T-cell (primary cell): ENCODE data around the gene TSPAN9. TPM values are rescaled to one million over a fixed set of nuclear protein-coding genes. Genes with fewer than 3 reads are reported as not detected.
A peak's percentile ranks its signal among the peaks of the same experiment; 100 is the strongest.

ENCODE experiments used
- ATAC-seq, 4 experiments: fragments of 200-7000 bp in 3 of 4; fragments of 150-1000 bp in 1 of 4; cut with Tn5 transposase; replicated peaks in 1 of 4; 1 replicate in 3 of 4; 2 replicates in 1 of 4; pipeline ENCODE4 v1.10.0; 2021; ENCODE audit warnings: moderate library complexity in 3 of 4, mild to moderate bottlenecking in 2 of 4, moderate number of reproducible peaks in 1 of 4
- CTCF ChIA-PET, 2 donors: fragments of 300-600 bp; sonication (Branson Sonifier 250); formaldehyde crosslinking; loops; one replicate each; lab custom pipeline; 2022; ENCODE audit warnings: antibody characterized with exemption in 2 of 2; lab: Charles Lee
- POLR2A ChIA-PET, 2 donors: fragments of 300-600 bp; sonication (Branson Sonifier 250); formaldehyde crosslinking; loops; one replicate each; lab custom pipeline; 2022; ENCODE audit warnings: antibody characterized with exemption in 2 of 2; lab: Charles Lee
- DNase-seq, 35 experiments: peaks; one replicate each; pipeline versions ENCODE4 v3.0.0 to v3.0.0-alpha.2; 2013 to 2023
- H3K27ac ChIP-seq: one replicate; pipeline ENCODE4 v1.5.1; 2013; ENCODE audit warnings: low read length
- H3K27me3 ChIP-seq, 2 experiments: replicated peaks in 1 of 2; 1 replicate in 1 of 2; 2 replicates in 1 of 2; pipeline versions ENCODE4 v1.6.1 to v1.7.0; 2013; ENCODE audit warnings: low read length in 1 of 2, mixed read lengths in 1 of 2; ENCODE audit not compliant: control insufficient read depth in 2 of 2, insufficient read depth in 2 of 2; ENCODE audit errors: extremely low read depth in 1 of 2
- H3K36me3 ChIP-seq, 2 donors: 1 replicate in 1 of 2; 2 replicates in 1 of 2; pipeline versions ENCODE4 v1.6.1 to v1.7.0; 2013; ENCODE audit warnings: low read length in 1 of 2; ENCODE audit not compliant: control insufficient read depth in 2 of 2, insufficient read depth in 1 of 2; ENCODE audit errors: extremely low read depth in 1 of 2
- H3K4me1 ChIP-seq, 2 experiments: 1 replicate in 1 of 2; 2 replicates in 1 of 2; pipeline versions ENCODE4 v1.6.1 to v1.7.0; 2013; ENCODE audit warnings: low read length in 2 of 2, mixed read lengths in 1 of 2; ENCODE audit not compliant: insufficient read depth in 2 of 2, control insufficient read depth in 1 of 2; ENCODE audit errors: extremely low read depth in 1 of 2
- H3K4me3 ChIP-seq, 2 donors: 1 replicate in 1 of 2; 2 replicates in 1 of 2; pipeline versions ENCODE4 v1.5.1 to v1.7.0; 2013; ENCODE audit warnings: mild to moderate bottlenecking in 2 of 2, low read length in 1 of 2, moderate library complexity in 1 of 2; ENCODE audit not compliant: control insufficient read depth in 1 of 2; ENCODE audit errors: extremely low read depth in 1 of 2
- H3K9me3 ChIP-seq: 2 replicates; pipeline ENCODE4 v1.7.0; 2013
- H3K27ac Mint-ChIP-seq, 2 donors: one replicate each; pipeline ENCODE4 v1.8.0; 2020 to 2021; ENCODE audit warnings: mild to moderate bottlenecking in 2 of 2, mixed read lengths in 2 of 2
- H3K27me3 Mint-ChIP-seq, 2 donors: one replicate each; pipeline ENCODE4 v1.8.0; 2021 to 2022; ENCODE audit warnings: mixed read lengths in 2 of 2
- H3K36me3 Mint-ChIP-seq: one replicate; pipeline ENCODE4 v1.8.0; 2021; ENCODE audit warnings: mixed read lengths
- H3K4me1 Mint-ChIP-seq, 3 donors: one replicate each; pipeline ENCODE4 v1.8.0; 2020 to 2022; ENCODE audit warnings: mixed read lengths in 3 of 3, mild to moderate bottlenecking in 1 of 3
- H3K4me3 Mint-ChIP-seq, 3 donors: one replicate each; pipeline ENCODE4 v1.8.0; 2020 to 2022; ENCODE audit warnings: mild to moderate bottlenecking in 3 of 3, mixed read lengths in 3 of 3, moderate library complexity in 3 of 3
- H3K9me3 Mint-ChIP-seq, 3 donors: one replicate each; pipeline ENCODE4 v1.8.0; 2020 to 2022; ENCODE audit warnings: mixed read lengths in 3 of 3
- WGBS: methylation state at CpG from one replicate; pipeline ENCODE4 v1.1.5; 2013; ENCODE audit warnings: missing lambda C conversion rate; ENCODE audit not compliant: insufficient coverage; 5-methylcytosine and 5-hydroxymethylcytosine counted together
- total RNA-seq, 35 experiments: library from RNA in 6 of 35; stranded (reverse) in 6 of 35; fragments of 120-200 nt in 1 of 35; gene quantifications; one replicate each; pipeline versions ENCODE4 v1.2.1 to v1.2.4 and lab custom pipeline; 2013 to 2026

TSPAN9 gene
- total RNA-seq, 5 donors from 2014 or later (not counting 1 experiment from before 2014, with no cell fraction given), result 0.56 to 1.1 (median 0.70) TPM

DNA sequence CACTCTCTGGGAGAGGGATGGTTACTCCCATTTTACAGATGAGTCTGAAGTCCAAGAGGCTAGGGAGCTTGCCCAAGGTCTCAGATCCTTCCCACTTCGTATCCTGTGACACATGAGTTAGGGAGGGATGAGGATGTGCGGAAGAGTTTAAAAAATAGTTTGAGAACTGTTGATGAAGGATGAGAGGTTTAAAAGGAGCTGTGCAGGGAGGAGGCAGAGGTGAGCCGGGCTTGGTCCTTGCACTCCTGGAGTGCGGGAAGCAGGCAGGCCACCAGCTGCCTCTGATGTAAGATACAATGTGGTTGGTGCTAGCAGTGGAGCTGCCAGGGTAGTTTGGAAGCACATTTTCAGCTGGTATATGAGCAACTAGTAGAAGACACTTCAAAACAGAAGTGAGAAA, 46.5 kb downstream of the TSPAN9 start:
- Histone ChIP-seq H3K4me1 (peaks cover 0 to 10% of the 10 kb centered on the region in 2 experiments), H3K27me3 (peaks cover 11 to 30% of the 10 kb centered on the region in 2 experiments), H3K9me3 (no peaks in the 10 kb centered on the region), H3K36me3 (no peaks in the 10 kb centered on the region), H3K4me3 (no peak overlapping the region), H3K27ac (no peak overlapping the region)
- Mint-ChIP-seq H3K4me1 (peaks cover 14 to 17% (median 15%) of the 10 kb centered on the region in 3 donors), H3K36me3 (no peaks in the 10 kb centered on the region), H3K9me3 (peaks cover 0 to under 1% (median 0%) of the 10 kb centered on the region in 3 donors), H3K27ac (no peak overlapping the region), H3K4me3 (no peak overlapping the region), H3K27me3 (peaks cover 14 to 20% of the 10 kb centered on the region in 2 donors)
- POLR2A ChIA-PET, result no interaction called here
- 61% methylated on average over 4 of the region's 4 CpGs for WGBS
- CTCF ChIA-PET, result interaction anchor here (0.5 to 0.6 kb wide), 3 partner anchors 13 to 1031 kb away, joined by 3 to 5 read pairs (median 3); no protein-coding TSS in a partner anchor
- ATAC-seq, result no peak
- no peak for DNase-seq

DNA sequence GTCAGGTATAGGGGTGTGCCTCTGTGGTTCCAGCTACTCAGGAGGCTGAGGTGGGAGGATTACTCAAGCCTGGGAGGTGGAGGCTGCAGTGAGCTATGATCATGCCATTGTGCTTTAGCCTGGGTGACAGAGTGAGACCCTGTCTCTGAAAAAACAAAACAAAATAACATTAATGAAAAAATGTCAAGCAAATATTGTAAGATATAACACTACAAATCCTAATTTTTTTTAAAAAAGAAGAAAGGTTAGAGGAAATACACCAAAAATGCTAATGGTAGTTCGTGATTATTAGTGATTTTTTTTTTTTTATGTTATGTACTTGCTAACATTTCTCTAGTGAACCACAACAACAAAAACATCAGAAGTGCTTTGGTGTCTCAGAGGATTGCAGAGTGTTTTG, 47.7 kb downstream of the TSPAN9 start:
- Mint-ChIP-seq H3K9me3 (peaks cover 0 to 6% (median 0%) of the 10 kb centered on the region in 3 donors), H3K4me1 (peaks cover 15 to 18% (median 16%) of the 10 kb centered on the region in 3 donors), H3K36me3 (no peaks in the 10 kb centered on the region), H3K27me3 (peaks cover 19 to 24% of the 10 kb centered on the region in 2 donors), H3K27ac (no peak overlapping the region), H3K4me3 (no peak overlapping the region)
- no CpG with 5 or more reads among the region's 1 CpG for WGBS
- DNase-seq, result no peak
- POLR2A ChIA-PET, result no interaction called here
- no peak overlapping the region for H3K4me3 ChIP-seq
- no peaks in the 10 kb centered on the region for H3K9me3 ChIP-seq
- no peak overlapping the region for H3K27ac ChIP-seq
- no peaks in the 10 kb centered on the region for H3K36me3 ChIP-seq
- ATAC-seq, result no peak
- H3K4me1 ChIP-seq, result peaks cover 4 to 9% of the 10 kb centered on the region in 2 experiments
- H3K27me3 ChIP-seq, result peaks cover 11 to 25% of the 10 kb centered on the region in 2 experiments
- CTCF ChIA-PET, result no interaction called here

DNA sequence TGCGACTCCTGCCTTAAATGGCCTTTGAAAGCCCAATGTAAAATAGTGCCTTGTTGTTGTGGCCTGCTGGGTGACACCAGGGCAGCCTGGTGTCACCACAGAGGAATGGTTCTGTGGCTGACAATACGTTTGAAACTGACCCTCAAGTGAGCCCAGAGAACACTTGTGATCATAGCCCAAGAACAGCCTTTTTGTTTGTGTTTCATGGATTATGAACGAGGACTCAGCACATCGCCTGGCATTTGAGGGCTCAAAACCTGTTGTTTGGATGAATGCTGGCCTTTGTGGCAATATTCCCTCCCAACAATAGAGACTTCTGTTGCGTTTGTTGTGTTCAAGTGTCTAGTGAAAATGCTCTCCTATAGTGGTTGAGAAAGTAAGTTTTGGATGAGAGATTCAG, 48.5 kb downstream of the TSPAN9 start:
- Mint-ChIP-seq H3K9me3 (peaks cover 0 to 6% (median 0%) of the 10 kb centered on the region in 3 donors), H3K36me3 (no peaks in the 10 kb centered on the region), H3K4me1 (peaks cover 17 to 18% (median 17%) of the 10 kb centered on the region in 3 donors), H3K27me3 (peaks cover 20 to 21% of the 10 kb centered on the region in 2 donors), H3K27ac (no peak overlapping the region), H3K4me3 (no peak overlapping the region)
- WGBS, result 69% methylated on average over 2 of the region's 5 CpGs
- no peak for DNase-seq
- Histone ChIP-seq H3K27me3 (peaks cover 11 to 26% of the 10 kb centered on the region in 2 experiments), H3K4me3 (no peak overlapping the region), H3K9me3 (no peaks in the 10 kb centered on the region), H3K27ac (no peak overlapping the region), H3K36me3 (no peaks in the 10 kb centered on the region), H3K4me1 (peaks cover 4 to 16% of the 10 kb centered on the region in 2 experiments)
- ATAC-seq, result no peak
- CTCF ChIA-PET, result no interaction called here
- POLR2A ChIA-PET, result no interaction called here

- Histone ChIP-seq H3K27me3 (peaks cover 14 to 43% of the 10 kb centered on the region in 2 experiments), H3K4me1 (peaks cover 4 to 19% of the 10 kb centered on the region in 2 experiments), H3K9me3 (no peaks in the 10 kb centered on the region), H3K4me3 (no peak overlapping the region), H3K27ac (no peak overlapping the region), H3K36me3 (no peaks in the 10 kb centered on the region)
- CTCF ChIA-PET, result no interaction called here
- no peak overlapping the region for H3K27ac Mint-ChIP-seq
- H3K4me1 Mint-ChIP-seq, result peaks cover 21 to 23% (median 22%) of the 10 kb centered on the region in 3 donors
- peaks cover 40 to 41% of the 10 kb centered on the region in 2 donors for H3K27me3 Mint-ChIP-seq
- H3K4me3 Mint-ChIP-seq, result no peak overlapping the region
- H3K36me3 Mint-ChIP-seq, result no peaks in the 10 kb centered on the region
- DNase-seq (no peak), ATAC-seq (no peak)
- H3K9me3 Mint-ChIP-seq, result peaks cover 0 to 6% (median 0%) of the 10 kb centered on the region in 3 donors
- POLR2A ChIA-PET, result no interaction called here
- WGBS, result 87% methylated on average over 7 of the region's 10 CpGs
Observed at GRCh38 chr12:3127832-3128231, 50.7 kb downstream of the TSPAN9 start.

DNA sequence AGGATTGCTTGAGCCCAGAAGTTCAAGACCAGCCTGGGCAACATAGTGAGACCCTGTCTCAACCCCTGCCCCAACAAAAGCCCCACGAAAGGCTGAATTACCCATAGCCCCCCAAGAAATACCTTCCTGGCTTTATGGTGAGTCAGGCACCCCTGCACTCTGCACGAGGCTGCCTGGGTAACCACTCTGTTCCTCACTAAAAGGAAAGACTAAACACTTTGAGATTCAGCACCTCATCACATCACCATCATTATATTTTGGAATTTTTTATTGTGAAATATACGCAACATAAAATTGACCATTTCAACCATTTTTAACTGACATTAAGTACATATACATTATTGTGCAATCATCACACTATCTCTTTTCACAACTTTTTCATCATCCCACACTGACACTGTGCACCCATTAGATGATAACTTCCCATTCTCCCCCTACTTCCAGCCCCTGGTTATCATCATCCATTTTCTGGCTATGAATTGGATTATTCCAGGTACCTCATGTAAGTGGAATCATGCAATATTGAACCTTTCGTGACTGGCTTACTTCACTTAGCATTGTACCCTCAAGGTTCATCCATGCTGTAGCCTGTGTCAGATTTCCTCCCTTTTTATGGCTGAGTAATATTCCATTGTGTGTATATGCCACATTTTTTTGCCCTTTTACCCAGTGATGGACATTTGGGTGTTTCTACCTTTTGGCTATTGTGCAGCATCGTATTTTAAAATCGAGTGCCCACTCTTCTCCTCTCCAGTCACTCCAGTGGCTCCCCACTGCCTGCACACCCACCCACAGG, 51.5 kb downstream of the TSPAN9 start:
- ChIA-PET POLR2A (no interaction called here), CTCF (interaction anchor here in 1 of 2 donors (0.6 kb wide), 1 partner anchor 1148 kb away, joined by 3 read pairs; no protein-coding TSS in a partner anchor)
- no peak overlapping the region for H3K4me3 Mint-ChIP-seq
- peaks cover 21 to 23% (median 22%) of the 10 kb centered on the region in 3 donors for H3K4me1 Mint-ChIP-seq
- H3K9me3 Mint-ChIP-seq, result peaks cover 0 to 6% (median 0%) of the 10 kb centered on the region in 3 donors
- no peak for DNase-seq
- no peak for ATAC-seq
- H3K27me3 ChIP-seq, result peaks cover 11 to 45% of the 10 kb centered on the region in 2 experiments
- H3K36me3 Mint-ChIP-seq, result no peaks in the 10 kb centered on the region
- H3K4me3 ChIP-seq, result no peak overlapping the region
- no peaks in the 10 kb centered on the region for H3K36me3 ChIP-seq
- WGBS, result 100% methylated on average over 1 of the region's 6 CpGs
- H3K9me3 ChIP-seq, result no peaks in the 10 kb centered on the region
- H3K27ac Mint-ChIP-seq, result no peak overlapping the region
- no peak overlapping the region for H3K27ac ChIP-seq
- H3K27me3 Mint-ChIP-seq, result peaks cover 37 to 46% of the 10 kb centered on the region in 2 donors
- H3K4me1 ChIP-seq, result peaks cover 4 to 19% of the 10 kb centered on the region in 2 experiments

- Mint-ChIP-seq H3K9me3 (peaks cover 0 to 6% (median 0%) of the 10 kb centered on the region in 3 donors), H3K27me3 (peaks cover 43 to 53% of the 10 kb centered on the region in 2 donors), H3K27ac (no peak overlapping the region), H3K36me3 (no peaks in the 10 kb centered on the region), H3K4me3 (peak overlapping the region in 1 of 3 donors; percentile 66), H3K4me1 (peaks cover 21 to 23% (median 22%) of the 10 kb centered on the region in 3 donors)
- no CpG with 5 or more reads among the region's 12 CpGs for WGBS
- ChIA-PET CTCF (interaction anchor here (0.6 kb wide), 2 partner anchors 62 to 1147 kb away, joined by 3 read pairs; no protein-coding TSS in a partner anchor), POLR2A (no interaction called here)
- Histone ChIP-seq H3K27ac (no peak overlapping the region), H3K4me1 (peaks cover 4 to 19% of the 10 kb centered on the region in 2 experiments), H3K27me3 (peaks cover 13 to 51% of the 10 kb centered on the region in 2 experiments), H3K4me3 (no peak overlapping the region), H3K9me3 (no peaks in the 10 kb centered on the region), H3K36me3 (no peaks in the 10 kb centered on the region)
- peak in 1 of 4 experiments; percentile 31 for ATAC-seq
- peak in 1 of 35 experiments; percentile 13 for DNase-seq
Observed at GRCh38 chr12:3129301-3130056, 52.3 kb downstream of the TSPAN9 start.
